Astrocyte (in vitro differentiated cells and primary cell): Measurements from ENCODE around the gene CIC. TPM values are rescaled to one million over a fixed set of nuclear protein-coding genes. Genes with fewer than 3 reads are reported as not detected.

Source experiments
- DNase-seq: peaks from one replicate; pipeline ENCODE4 v3.0.0-alpha.2; 2010; ENCODE audit warnings: low read depth
- FAIRE-seq: peaks from 2 replicates; lab custom pipeline; 2011; peaks lifted over from hg19 to GRCh38; lab: Jason Lieb, UNC
- H2AFZ ChIP-seq: 2 replicates; pipeline ENCODE4 v1.6.0; 2012; ENCODE audit warnings: low read depth, low read length, inconsistent platforms
- H3K27ac ChIP-seq: 2 replicates; pipeline ENCODE4 v1.5.1; 2011; ENCODE audit warnings: low read depth, low read length, inconsistent platforms
- H3K27me3 ChIP-seq: 2 replicates; pipeline ENCODE4 v1.6.0; 2011; ENCODE audit warnings: low read length, inconsistent platforms; ENCODE audit not compliant: insufficient read depth
- H3K36me3 ChIP-seq: 2 replicates; pipeline ENCODE4 v1.5.1; 2011; ENCODE audit warnings: low read length, inconsistent platforms; ENCODE audit not compliant: insufficient read depth
- H3K4me1 ChIP-seq: 2 replicates; pipeline ENCODE4 v1.5.1; 2011; ENCODE audit warnings: low read length, inconsistent platforms; ENCODE audit not compliant: insufficient read depth
- H3K4me2 ChIP-seq: 2 replicates; pipeline ENCODE4 v1.6.0; 2012; ENCODE audit warnings: low read length, inconsistent platforms
- H3K4me3 ChIP-seq: 2 replicates; pipeline ENCODE4 v1.5.1; 2011; ENCODE audit warnings: low read depth, mild to moderate bottlenecking, low read length, inconsistent platforms; ENCODE audit not compliant: insufficient read depth
- H3K79me2 ChIP-seq: 2 replicates; pipeline ENCODE4 v1.6.0; 2012; ENCODE audit warnings: mild to moderate bottlenecking, low read length, inconsistent platforms; ENCODE audit not compliant: insufficient read depth
- H3K9ac ChIP-seq: 2 replicates; pipeline ENCODE4 v1.6.0; 2012; ENCODE audit warnings: mild to moderate bottlenecking, low read length, inconsistent platforms
- H3K9me3 ChIP-seq: 2 replicates; pipeline ENCODE4 v1.5.1; 2012; ENCODE audit warnings: low read depth, mild to moderate bottlenecking, low read length, inconsistent platforms; ENCODE audit not compliant: insufficient read depth
- H4K20me1 ChIP-seq: 2 replicates; pipeline ENCODE4 v1.6.0; 2012; ENCODE audit warnings: low read length, inconsistent platforms; ENCODE audit not compliant: insufficient read depth
- H3K27ac Mint-ChIP-seq: one replicate; pipeline ENCODE4 v1.8.0; 2021; ENCODE audit warnings: mild to moderate bottlenecking, mixed read lengths; ENCODE audit not compliant: unreplicated experiment
- H3K27me3 Mint-ChIP-seq: one replicate; pipeline ENCODE4 v1.8.0; 2021; ENCODE audit warnings: low read depth, mixed read lengths; ENCODE audit not compliant: unreplicated experiment
- H3K36me3 Mint-ChIP-seq: one replicate; pipeline ENCODE4 v1.8.0; 2021; ENCODE audit warnings: low read depth, mixed read lengths; ENCODE audit not compliant: unreplicated experiment
- H3K4me1 Mint-ChIP-seq: one replicate; pipeline ENCODE4 v1.8.0; 2021; ENCODE audit warnings: low read depth, mixed read lengths; ENCODE audit not compliant: unreplicated experiment
- H3K4me3 Mint-ChIP-seq: one replicate; pipeline ENCODE4 v1.8.0; 2021; ENCODE audit warnings: mild to moderate bottlenecking, moderate library complexity, mixed read lengths; ENCODE audit not compliant: unreplicated experiment
- H3K9me3 Mint-ChIP-seq: one replicate; pipeline ENCODE4 v1.8.0; 2021; ENCODE audit warnings: mild to moderate bottlenecking, mixed read lengths; ENCODE audit not compliant: unreplicated experiment
- CTCF ChIP-seq: IDR thresholded peaks from 2 replicates; pipeline ENCODE4 v1.5.1; 2011; ENCODE audit warnings: low read depth, mild to moderate bottlenecking, inconsistent platforms, low read length, moderate library complexity; ENCODE audit not compliant: insufficient read depth
- EZH2 ChIP-seq: IDR thresholded peaks from 2 replicates; pipeline ENCODE4 v1.6.1; 2012; ENCODE audit warnings: mild to moderate bottlenecking, low read length, inconsistent platforms; ENCODE audit not compliant: insufficient read depth
- total RNA-seq: library from RNA; stranded (reverse); gene quantifications from 2 replicates; pipeline ENCODE4 v1.2.1, GENCODE V29; 2021

Gene CIC
- total RNA-seq, 1 donor from 2014 or later, result 78.5 TPM

GRCh38 chr19:42275517-42275916, 6.5 kb downstream of the CIC start:
- H3K4me1 Mint-ChIP-seq, result peaks cover 42% of the 10 kb centered on the region
- H2AFZ ChIP-seq, result no peak overlapping the region
- H3K4me1 ChIP-seq, result peaks cover 47% of the 10 kb centered on the region
- no peak overlapping the region for H3K4me2 ChIP-seq
- H3K9me3 Mint-ChIP-seq, result no peaks in the 10 kb centered on the region
- peaks cover 17% of the 10 kb centered on the region for H3K36me3 Mint-ChIP-seq
- no peaks in the 10 kb centered on the region for H3K27me3 Mint-ChIP-seq
- no peak overlapping the region for H3K27ac ChIP-seq
- H4K20me1 ChIP-seq, result peaks cover 56% of the 10 kb centered on the region
- H3K9me3 ChIP-seq, result no peaks in the 10 kb centered on the region
- no peak overlapping the region for H3K27ac Mint-ChIP-seq
- FAIRE-seq (no peak), DNase-seq (no peak)
- H3K36me3 ChIP-seq, result peaks cover 6% of the 10 kb centered on the region
- peak overlapping the region; percentile 3 for H3K9ac ChIP-seq
- H3K79me2 ChIP-seq, result peaks cover 92% of the 10 kb centered on the region
- no peak overlapping the region for H3K4me3 ChIP-seq
- no peaks in the 10 kb centered on the region for H3K27me3 ChIP-seq
- no peak overlapping the region for H3K4me3 Mint-ChIP-seq
- no peak for TF ChIP-seq CTCF
- no peak for TF ChIP-seq EZH2

DNA sequence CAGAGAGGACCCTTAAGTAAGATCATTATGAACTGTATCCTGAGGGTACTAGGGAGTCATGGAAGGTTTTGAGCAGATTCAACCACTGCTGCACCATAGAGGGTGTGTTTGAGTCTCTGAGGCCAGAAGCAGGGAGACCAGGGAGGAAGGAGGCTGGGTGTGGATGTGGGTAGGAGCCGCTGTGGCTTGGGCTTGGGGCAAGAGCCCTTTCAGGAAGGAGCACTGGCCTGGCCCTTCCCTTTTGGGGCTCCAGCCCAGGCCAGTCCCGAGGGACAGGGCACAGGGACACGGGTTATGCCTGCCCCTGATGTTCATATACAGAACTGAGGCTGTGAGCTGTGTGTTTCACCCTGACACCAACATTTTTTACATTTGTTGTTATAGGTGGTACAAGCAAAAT, 7.2 kb downstream of the CIC start:
- Histone ChIP-seq H3K27ac (no peak overlapping the region), H3K4me1 (peaks cover 42% of the 10 kb centered on the region), H3K36me3 (peaks cover 6% of the 10 kb centered on the region), H3K27me3 (no peaks in the 10 kb centered on the region), H2AFZ (no peak overlapping the region), H3K9ac (peak overlapping the region; percentile 19), H3K79me2 (peaks cover 87% of the 10 kb centered on the region), H3K9me3 (no peaks in the 10 kb centered on the region), H3K4me2 (no peak overlapping the region), H3K4me3 (no peak overlapping the region), H4K20me1 (peaks cover 56% of the 10 kb centered on the region)
- Mint-ChIP-seq H3K27ac (no peak overlapping the region), H3K27me3 (no peaks in the 10 kb centered on the region), H3K9me3 (no peaks in the 10 kb centered on the region), H3K4me1 (peaks cover 39% of the 10 kb centered on the region), H3K36me3 (peaks cover 15% of the 10 kb centered on the region), H3K4me3 (peak overlapping the region; percentile 73)
- TF ChIP-seq EZH2, result no peak
- no peak for TF ChIP-seq CTCF
- no peak for DNase-seq
- no peak for FAIRE-seq

- TF ChIP-seq CTCF, result no peak
- no peak for TF ChIP-seq EZH2
- Mint-ChIP-seq H3K27me3 (no peaks in the 10 kb centered on the region), H3K9me3 (no peaks in the 10 kb centered on the region), H3K4me3 (no peak overlapping the region), H3K36me3 (peaks cover 13% of the 10 kb centered on the region), H3K27ac (peak overlapping the region; percentile 88), H3K4me1 (peaks cover 39% of the 10 kb centered on the region)
- no peak overlapping the region for H3K4me2 ChIP-seq
- peaks cover 6% of the 10 kb centered on the region for H3K36me3 ChIP-seq
- peaks cover 86% of the 10 kb centered on the region for H3K79me2 ChIP-seq
- FAIRE-seq (no peak), DNase-seq (no peak)
- no peak overlapping the region for H3K27ac ChIP-seq
- no peak overlapping the region for H3K4me3 ChIP-seq
- H3K9ac ChIP-seq, result peak overlapping the region; percentile 19
- H3K4me1 ChIP-seq, result peaks cover 45% of the 10 kb centered on the region
- no peaks in the 10 kb centered on the region for H3K27me3 ChIP-seq
- no peaks in the 10 kb centered on the region for H3K9me3 ChIP-seq
- no peak overlapping the region for H2AFZ ChIP-seq
- peaks cover 56% of the 10 kb centered on the region for H4K20me1 ChIP-seq
Observed at GRCh38 chr19:42276821-42277220, 7.8 kb downstream of the CIC start.
